T47D (cell line): ENCODE results near the gene AP3D1.
"Not testable (repeated sequence)": the region's sequence is repeated elsewhere in the genome, so short reads cannot be mapped to it uniquely, and the experiment has no call there.

ENCODE experiments used
- DNase-seq, 2 experiments: peaks; one replicate each; pipeline versions ENCODE4 v3.0.0 to v3.0.0-alpha.2; 2011 to 2012; ENCODE audit warnings: low read depth in 1 of 2, low spot score in 1 of 2
- JUND ChIP-seq: IDR thresholded peaks from 2 replicates; pipeline ENCODE4 v1.6.1; 2012; ENCODE audit warnings: low read depth
- in situ Hi-C: cut with HindIII; loops from 2 replicates; pipeline ENCODE4 v1.10.0; 2016; ENCODE audit warnings: low sequenced_read_pairs, low pct_unique_long_range_greater_than_20kb

The AP3D1 gene

GRCh38 chr19:2139385-2140137 is 11.8 kb downstream of the AP3D1 start:
- TF ChIP-seq JUND, result no peak
- no peak for DNase-seq
- in situ Hi-C loops, result no loop called here

- no peak for DNase-seq
- TF ChIP-seq JUND, result no peak
- in situ Hi-C loops, result no loop called here
These were observed 13.2 kb downstream of the AP3D1 start for GRCh38 chr19:2138061-2138728.

GRCh38 chr19:2136796-2137195 is 14.6 kb downstream of the AP3D1 start:
- no peak for DNase-seq
- in situ Hi-C loops, result no loop called here
- TF ChIP-seq JUND, result no peak

GRCh38 chr19:2135474-2136402 is 15.6 kb downstream of the AP3D1 start:
- in situ Hi-C loops, result no loop called here
- peak in 1 of 2 experiments; percentile 35 for DNase-seq
- TF ChIP-seq JUND, result no peak

GRCh38 chr19:2132731-2133490 is 18.5 kb downstream of the AP3D1 start:
- in situ Hi-C loops, result no loop called here
- no peak for DNase-seq
- no peak for TF ChIP-seq JUND

GRCh38 chr19:2132191-2132590 is 19.2 kb downstream of the AP3D1 start:
- DNase-seq, result no peak
- TF ChIP-seq JUND, result no peak
- in situ Hi-C loops, result no loop called here

GRCh38 chr19:2131012-2131975 is 20.1 kb downstream of the AP3D1 start:
- not testable (repeated sequence) for DNase-seq

GRCh38 chr19:2129892-2130770 is 21.2 kb downstream of the AP3D1 start:
- no peak for TF ChIP-seq JUND

More at GRCh38 chr19:2131012-2131975, 20.1 kb downstream of the AP3D1 start:
- in situ Hi-C loops, result not testable (repeated sequence)

GRCh38 chr19:2129486-2129885 is 21.9 kb downstream of the AP3D1 start:
- no peak for TF ChIP-seq JUND
- in situ Hi-C loops, result no loop called here
- DNase-seq, result no peak

More at GRCh38 chr19:2129892-2130770, 21.2 kb downstream of the AP3D1 start:
- in situ Hi-C loops, result no loop called here
- DNase-seq, result no peak

- no peak for TF ChIP-seq JUND
- DNase-seq, result no peak
- in situ Hi-C loops, result no loop called here
These were observed 22.3 kb downstream of the AP3D1 start for GRCh38 chr19:2129022-2129421.

- DNase-seq, in situ Hi-C loops: not testable (repeated sequence)
These were observed 23.1 kb downstream of the AP3D1 start for GRCh38 chr19:2128252-2128651.
